ENCODE data around the gene PCIF1.
"Not testable (repeated sequence)": the region's sequence is repeated elsewhere in the genome, so short reads cannot be mapped to it uniquely, and the experiment has no call there.

The PCIF1 gene

DNA sequence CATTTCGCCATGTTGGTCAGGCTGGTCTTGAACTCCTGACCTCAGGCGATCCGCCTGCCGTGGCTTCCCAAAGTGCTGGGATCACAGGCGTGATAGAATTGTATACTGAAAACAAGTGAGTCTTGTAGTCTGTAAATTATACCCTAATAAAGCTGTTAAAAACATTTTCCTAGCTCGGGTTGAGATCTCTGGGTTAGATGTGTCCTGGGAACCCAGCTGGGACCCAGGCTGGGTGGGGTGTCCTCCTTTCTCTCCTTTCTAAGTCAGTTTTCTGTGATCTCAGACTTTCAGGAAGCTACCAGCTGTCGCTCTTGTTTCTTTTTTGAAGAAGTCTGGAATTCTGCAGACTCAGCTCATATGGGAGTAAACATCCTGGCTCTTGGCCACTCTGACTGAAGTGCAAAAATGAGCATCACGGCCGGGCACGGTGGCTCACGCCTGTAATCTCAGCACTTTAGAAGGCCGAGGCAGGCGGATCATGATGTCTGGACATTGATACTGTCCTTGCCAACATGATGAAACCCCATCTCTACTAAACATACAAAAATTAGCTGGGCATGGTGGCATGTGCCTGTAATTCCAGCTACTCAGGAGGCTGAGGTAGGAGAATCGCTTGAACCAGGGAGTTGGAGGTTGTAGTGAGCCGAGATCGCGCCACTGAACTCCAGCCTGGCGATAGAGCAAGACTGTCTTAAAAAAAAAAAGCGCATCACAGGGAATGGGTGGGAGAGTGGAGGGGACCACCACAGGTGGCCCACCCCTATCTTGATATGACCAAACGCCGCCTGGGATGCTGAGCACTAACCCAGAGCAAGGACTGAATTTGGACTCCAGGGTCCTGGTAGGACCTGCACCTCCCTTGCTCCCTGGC, 9.9 kb upstream of the PCIF1 start:
- DNase-seq (ENCODE audit: low spot score), result peak; percentile 48

GRCh38 chr20:45925821-45926506, 8.5 kb upstream of the PCIF1 start:
- DNase-seq (ENCODE audit: low spot score), result no peak

DNA sequence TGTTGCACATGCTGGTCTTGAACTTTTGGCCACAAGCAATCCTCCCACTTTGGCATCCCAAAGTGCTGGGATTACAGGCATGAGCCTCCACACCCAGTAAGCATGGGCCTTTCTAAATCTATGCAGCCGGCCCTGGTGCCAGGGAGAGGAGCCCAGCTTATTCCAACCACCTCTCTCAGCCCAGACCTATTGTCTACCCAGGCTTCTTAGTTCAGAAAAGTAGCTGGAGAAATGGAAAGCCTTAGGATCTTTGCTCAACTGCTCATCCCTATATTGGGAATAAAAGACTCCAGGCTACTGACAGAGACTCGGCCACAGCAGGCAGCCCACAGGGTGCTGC, 7.8 kb upstream of the PCIF1 start:
- DNase-seq (ENCODE audit: low spot score), result no peak

- DNase-seq (ENCODE audit: low spot score), result no peak
Measured at GRCh38 chr20:45927071-45927878, 7.2 kb upstream of the PCIF1 start.

DNA sequence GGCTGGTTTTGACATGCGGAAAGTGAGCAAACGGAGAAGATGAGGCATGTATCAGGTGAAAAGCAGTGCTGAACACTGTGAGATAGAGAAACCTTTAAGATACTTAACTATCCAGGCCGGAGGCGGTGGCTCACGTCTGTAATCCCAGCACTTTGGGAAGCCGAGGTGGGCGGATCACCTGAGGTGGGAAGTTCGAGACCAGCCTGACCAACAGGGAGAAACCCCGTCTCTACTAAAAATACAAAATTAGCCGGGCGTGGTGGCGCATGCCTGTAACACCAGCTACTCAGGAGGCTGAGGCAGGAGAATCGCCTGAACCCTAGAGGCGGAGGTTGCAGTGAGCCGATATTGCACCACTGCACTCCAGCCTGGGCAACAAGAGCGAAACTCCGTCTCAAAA, 2.8 kb upstream of the PCIF1 start:
- not testable (repeated sequence) for DNase-seq (ENCODE audit: low spot score)

DNA sequence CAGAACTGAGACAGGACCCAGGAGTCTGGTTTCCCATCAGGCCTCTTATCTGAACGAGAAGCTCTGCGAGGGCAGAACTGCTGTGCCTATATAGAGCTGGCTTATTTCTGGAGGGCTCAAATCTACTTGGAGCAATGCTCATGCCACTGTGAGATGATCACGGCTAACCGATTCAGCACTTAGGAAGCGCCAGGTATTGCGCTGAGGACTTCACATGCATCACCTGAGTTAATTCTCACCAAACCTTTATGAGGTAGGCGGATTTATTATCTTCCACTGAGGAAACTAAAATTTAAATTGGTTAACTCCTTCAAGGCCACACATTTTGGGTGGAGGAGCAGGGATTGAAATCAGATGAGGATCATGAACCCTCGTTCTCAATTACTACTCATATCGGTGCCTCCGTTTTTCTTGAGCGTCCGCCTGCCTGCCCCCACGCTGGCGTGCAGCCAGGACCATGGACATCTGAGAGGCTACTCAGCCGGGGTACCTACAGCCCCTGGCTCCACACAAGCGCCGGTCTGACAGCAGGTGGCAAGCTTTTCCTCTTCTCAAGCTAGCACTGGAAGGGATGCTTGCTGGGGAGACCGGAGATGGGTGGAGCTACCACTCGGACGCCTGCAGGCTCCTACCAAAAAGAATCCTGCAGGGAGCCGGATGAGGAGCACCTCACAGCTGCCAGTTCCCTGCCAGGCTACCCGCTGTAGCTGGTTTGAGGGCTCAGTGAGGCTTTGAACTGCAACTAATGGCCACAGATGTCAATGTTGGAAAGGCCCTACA, 1.0 kb upstream of the PCIF1 start:
- peak; percentile 69 for DNase-seq (ENCODE audit: low spot score)

GRCh38 chr20:45934046-45934585, 367 bp upstream of the PCIF1 start:
- no peak for DNase-seq (ENCODE audit: low spot score)

DNA sequence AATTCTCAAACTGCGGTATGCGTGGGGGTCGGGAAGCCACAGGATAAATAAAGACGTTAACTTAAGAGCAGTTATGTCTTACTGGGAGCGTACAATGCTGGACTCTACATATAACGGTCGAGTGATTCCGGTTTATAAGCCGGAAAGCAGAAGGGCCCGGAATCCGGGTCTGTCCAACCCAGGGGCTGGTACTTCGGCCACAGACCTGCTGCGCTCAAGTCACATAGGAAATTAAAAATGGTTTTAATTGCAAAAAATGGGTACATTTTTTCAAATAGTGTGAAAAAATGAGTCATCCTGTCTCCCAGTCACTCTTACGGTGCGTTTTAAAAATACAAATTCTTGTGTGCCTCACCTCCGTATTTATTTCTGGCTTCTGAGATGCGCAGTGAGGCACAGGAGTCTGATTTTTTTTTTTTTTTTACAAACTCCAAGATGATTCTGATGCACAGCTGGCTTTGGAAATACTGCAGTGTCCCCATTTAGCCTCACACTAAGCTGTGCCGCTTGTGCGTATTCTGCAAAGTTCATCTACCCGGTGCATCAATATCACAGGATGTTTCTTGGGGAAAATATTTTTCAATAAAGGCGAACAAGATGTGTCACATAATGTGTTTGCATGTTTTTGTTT, 1.0 kb downstream of the PCIF1 start:
- DNase-seq (ENCODE audit: low spot score), result no peak

DNA sequence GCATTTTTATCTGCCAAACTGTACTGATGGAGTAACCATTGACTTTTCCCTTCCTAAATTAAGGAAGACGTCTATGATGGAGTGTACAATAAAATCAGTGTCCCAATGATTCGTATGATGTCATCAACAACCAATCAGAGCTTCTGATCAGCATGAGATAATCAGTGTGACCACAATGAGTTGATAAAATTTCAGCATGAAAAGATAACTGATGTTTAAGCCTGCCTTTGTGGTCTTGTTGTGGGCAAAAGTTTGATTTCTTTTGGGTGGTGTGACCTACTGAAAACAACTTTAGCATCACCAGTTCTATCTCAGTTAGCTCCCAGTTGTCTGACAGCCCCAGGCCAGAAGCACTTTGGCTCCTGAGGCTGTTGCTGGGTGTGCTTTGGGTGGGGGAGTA, 3.3 kb downstream of the PCIF1 start:
- DNase-seq (ENCODE audit: low spot score), result no peak

GRCh38 chr20:45938727-45939438, 4.4 kb downstream of the PCIF1 start:
- DNase-seq (ENCODE audit: low spot score), result no peak

DNA sequence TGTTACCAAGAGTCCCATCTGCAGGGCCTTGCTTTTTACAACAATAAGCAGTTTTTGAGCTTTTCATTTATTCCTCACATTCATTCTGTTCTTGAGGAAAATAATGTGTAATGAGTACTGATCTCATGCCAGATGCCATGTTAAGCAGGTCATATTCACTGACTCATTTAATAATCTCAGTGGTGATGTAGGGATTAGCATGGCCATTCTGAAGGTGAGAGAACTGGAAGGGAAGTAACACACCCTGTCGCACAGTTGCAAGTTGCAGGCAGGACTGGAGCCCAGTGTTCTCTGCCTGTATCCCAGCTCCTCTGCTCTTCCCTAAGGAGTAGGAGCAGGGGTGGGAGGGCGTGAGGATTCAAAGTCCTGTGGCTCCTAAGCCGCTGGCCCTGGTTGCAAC, 5.6 kb downstream of the PCIF1 start:
- DNase-seq (ENCODE audit: low spot score), result no peak

DNA sequence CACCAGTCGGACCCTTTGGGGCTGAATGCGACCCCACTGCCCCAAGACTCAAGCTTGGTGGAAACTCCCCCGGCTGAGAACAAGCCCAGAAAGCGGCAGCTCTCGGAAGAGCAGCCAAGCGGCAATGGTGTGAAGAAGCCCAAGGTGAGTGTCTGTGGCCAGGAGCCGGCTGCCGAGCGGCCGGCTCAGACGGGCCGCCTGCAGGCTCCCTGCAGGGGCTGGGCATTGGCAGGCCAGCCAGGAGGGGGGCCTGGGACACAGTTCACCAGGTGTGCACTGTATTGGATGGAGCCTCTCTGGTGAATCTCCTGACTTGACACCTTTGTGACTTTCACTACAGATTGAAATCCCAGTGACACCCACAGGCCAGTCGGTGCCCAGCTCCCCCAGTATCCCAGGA, 6.0 kb downstream of the PCIF1 start:
- DNase-seq (ENCODE audit: low spot score), result no peak

GRCh38 chr20:45943613-45944012, 9.1 kb downstream of the PCIF1 start:
- no peak for DNase-seq (ENCODE audit: low spot score)

- no peak for DNase-seq (ENCODE audit: low spot score)
Measured at GRCh38 chr20:45944151-45944964, 9.9 kb downstream of the PCIF1 start.

DNA sequence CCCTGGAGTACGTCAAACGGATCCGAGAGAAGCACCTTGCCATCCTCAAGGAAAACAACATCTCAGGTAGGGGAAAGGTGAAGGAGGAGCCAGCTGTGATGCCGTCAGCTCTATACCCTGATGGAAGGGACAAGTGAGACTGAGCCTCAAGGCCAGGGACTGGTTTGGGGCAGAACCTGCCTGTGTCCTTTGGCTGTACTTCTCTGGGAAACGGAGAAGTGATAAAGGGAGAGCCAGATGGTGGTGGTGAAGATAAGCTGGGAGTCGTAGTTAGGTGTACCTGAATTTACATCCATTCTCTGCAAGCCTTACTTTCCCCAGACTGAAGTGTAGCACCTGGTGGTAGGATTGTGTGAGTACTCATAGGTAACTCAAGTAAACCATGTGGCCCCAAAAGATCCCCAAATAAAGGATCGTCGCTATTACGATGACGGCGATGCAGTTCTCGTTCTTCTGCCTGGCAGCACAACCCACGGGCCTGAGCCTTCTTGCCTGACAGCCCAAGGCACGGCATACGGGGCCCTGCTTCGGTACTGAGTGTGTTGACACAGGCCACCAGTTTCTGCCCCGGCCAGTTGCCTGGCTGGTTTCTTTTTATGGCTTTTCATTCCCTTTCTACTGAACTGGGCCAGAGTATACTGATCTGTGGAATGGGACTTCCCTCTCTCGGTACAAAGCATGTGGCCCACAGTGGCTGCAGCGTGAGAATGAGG, 10.6 kb downstream of the PCIF1 start:
- DNase-seq (ENCODE audit: low spot score), result no peak

DNA sequence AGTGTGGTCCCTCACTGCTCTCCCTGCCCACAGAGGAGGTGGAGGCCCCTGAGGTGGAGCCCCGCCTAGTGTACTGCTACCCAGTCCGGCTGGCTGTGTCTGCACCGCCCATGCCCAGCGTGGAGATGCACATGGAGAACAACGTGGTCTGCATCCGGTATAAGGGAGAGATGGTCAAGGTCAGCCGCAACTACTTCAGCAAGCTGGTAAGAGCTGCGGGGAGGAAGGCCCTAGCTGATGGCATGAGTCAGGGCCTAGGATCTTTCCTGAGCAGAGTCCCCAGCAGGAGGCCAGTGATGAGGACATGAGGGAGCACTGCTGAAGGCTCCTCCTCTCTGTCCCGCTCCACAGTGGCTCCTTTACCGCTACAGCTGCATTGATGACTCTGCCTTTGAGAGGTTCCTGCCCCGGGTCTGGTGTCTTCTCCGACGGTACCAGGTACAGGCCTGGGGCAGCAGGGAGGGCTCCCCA, 11.2 kb downstream of the PCIF1 start:
- DNase-seq (ENCODE audit: low spot score), result no peak

GRCh38 chr20:45946149-45946970, 11.9 kb downstream of the PCIF1 start:
- DNase-seq (ENCODE audit: low spot score), result no peak

Measured in kidney capillary endothelial cell (primary cell).